NCI-H2107 treated with DMSO at 0.1 percent for 48 hours (cell line): ENCODE data around the gene HPS5.
A peak's percentile ranks its signal among the peaks of the same experiment; 100 is the strongest.
"Not testable (repeated sequence)": the region's sequence is repeated elsewhere in the genome, so short reads cannot be mapped to it uniquely, and the experiment has no call there.

ENCODE experiments used
- DNase-seq: peaks from one replicate; lab custom pipeline; 2025; ENCODE audit not compliant: unreplicated experiment; lab: John Stamatoyannopoulos, UW

HPS5 gene, protein sequence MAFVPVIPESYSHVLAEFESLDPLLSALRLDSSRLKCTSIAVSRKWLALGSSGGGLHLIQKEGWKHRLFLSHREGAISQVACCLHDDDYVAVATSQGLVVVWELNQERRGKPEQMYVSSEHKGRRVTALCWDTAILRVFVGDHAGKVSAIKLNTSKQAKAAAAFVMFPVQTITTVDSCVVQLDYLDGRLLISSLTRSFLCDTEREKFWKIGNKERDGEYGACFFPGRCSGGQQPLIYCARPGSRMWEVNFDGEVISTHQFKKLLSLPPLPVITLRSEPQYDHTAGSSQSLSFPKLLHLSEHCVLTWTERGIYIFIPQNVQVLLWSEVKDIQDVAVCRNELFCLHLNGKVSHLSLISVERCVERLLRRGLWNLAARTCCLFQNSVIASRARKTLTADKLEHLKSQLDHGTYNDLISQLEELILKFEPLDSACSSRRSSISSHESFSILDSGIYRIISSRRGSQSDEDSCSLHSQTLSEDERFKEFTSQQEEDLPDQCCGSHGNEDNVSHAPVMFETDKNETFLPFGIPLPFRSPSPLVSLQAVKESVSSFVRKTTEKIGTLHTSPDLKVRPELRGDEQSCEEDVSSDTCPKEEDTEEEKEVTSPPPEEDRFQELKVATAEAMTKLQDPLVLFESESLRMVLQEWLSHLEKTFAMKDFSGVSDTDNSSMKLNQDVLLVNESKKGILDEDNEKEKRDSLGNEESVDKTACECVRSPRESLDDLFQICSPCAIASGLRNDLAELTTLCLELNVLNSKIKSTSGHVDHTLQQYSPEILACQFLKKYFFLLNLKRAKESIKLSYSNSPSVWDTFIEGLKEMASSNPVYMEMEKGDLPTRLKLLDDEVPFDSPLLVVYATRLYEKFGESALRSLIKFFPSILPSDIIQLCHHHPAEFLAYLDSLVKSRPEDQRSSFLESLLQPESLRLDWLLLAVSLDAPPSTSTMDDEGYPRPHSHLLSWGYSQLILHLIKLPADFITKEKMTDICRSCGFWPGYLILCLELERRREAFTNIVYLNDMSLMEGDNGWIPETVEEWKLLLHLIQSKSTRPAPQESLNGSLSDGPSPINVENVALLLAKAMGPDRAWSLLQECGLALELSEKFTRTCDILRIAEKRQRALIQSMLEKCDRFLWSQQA

DNA sequence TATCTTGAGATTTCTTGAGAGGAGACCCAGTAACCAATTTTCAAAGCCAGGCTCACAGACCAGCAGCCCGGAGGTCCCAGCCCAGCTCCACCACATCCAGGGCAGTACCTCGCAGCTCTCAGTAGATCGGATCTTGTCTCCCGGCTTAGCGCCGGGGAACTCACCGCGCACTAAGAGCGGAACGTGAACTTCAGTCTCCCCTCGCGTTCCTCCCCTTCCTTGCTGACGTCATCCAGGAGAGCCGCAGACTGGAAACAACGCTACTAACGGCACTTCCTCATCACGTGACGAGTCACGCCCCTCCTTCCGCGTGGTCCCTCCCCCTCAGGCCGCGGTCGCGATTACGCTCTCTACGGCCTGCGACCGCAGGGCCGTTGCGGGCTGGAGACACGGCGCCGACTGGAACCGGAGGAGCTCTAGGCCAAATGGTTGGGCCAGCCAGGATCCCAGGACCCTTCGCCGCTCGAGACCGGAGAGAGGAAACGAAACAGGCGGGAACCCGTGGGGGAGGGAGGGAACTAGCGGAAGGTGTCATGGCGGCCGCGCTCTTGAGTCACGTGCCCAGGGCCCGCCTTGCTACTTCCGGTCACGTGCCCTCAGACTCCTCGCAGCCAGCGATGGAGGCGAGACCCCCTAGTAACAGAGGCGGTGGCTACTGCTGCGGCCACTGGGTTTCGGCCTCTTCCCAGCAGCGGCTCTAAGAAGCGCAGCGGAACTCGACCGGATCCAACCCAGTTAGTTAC is at the start of gene HPS5, which contains the start of gene GTF2H1:
Gene HPS5 (minus strand): TSS at position 172 of the 743 bp plus-strand sequence. CDS start 4,282 bp downstream, outside the sequence.
Gene GTF2H1 (plus strand): TSS at position 599 of the 743 bp plus-strand sequence. CDS start 10,508 bp downstream, outside the sequence.
- DNase-seq, result peak; percentile 94

DNA sequence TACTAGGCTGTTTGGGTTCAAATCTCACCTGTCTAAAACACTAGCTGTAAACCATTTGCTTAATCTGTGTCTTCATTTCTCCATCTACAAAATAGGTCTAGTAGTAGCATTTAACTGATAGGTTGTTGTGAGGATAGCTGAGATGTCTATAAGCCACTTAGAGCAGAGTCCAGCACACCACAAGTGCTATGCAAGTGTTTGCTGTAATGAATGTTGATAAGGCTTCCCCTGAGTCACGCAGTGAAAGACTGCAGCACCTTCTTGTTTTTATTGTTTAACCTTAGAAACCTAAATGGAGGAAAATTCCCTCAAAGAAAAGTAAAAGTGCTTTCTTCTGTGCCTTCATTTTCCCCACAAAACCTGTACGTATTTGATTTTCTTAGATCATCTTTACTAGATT is 49.3 kb upstream of the HPS5 start:
- DNase-seq, result no peak

DNA sequence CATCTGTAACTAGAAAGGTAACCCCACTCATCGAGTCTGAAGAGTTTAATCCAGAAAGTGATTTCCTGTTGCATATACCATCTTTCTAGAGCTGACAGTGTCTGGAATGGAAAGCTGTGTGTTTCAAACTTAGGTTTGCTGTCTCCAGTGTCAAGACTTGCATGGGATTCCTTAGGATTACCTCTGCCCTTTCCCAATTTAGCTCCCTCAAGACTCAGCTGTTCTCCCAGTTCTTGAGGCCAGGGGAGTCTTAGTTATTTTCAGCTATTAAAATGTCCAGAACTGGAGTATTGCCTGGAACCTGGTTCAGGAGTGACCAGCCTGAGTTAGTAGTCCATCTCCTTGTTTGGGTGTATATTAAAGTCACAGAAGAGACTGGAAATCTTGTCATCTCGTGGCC is 47.5 kb upstream of the HPS5 start:
- DNase-seq, result no peak

DNA sequence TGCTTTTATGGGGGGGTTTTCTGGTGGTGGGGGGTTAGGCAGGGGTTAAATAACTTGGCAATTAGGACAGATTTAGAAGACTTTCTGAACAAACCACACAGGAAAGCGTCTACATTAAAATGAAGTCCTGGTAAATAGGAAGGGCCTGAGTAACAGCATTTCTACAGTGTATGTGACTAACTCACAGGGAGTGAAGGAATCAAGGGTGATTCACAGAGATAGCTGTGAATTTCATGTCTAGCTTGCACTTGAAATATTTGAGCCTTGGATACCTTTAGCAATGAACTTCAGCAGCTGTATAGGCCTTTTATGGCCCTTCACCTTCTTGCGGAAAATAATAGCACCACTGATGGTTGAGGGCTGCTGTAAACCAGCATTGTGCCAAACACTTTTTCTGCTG is 46.3 kb upstream of the HPS5 start:
- DNase-seq, result no peak

DNA sequence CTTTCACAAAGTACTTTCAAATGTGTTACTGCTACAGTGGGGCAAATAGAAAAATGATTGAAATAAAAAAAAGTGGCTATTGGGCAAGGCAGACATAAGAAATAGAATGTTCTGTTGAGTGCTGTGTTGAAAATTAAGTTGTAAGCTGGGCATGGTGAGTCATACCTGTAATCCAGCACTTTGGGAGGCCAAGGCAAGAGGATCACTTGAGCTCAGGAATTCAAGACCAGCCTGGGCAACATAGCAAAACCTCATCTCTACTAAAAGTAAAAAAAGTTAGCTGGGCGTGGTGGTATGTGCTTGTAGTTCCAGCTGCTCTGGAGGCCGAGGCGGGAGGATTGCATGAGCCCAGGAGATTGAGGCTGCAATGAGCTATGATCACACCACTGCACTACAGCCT is 45.5 kb upstream of the HPS5 start:
- DNase-seq, result no peak

DNA sequence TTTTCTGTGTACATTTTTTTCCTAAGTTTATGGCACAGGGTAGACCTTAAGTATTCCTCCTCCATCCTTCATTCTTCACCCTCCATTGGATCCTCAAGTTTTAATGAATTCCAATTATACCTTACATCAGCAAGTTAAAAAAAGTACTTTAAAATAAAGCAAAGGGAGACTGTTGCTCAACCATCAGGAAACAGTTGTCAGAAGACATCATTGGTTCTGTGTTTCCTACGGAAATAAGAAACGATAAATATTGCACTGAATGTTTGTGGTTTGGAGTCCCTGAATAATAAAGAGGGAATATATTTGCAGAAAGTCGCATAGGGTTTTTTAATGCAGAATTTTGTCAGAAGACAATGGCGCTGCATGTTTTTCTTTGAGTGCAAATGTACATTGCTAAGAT is 44.3 kb upstream of the HPS5 start:
- DNase-seq, result no peak

DNA sequence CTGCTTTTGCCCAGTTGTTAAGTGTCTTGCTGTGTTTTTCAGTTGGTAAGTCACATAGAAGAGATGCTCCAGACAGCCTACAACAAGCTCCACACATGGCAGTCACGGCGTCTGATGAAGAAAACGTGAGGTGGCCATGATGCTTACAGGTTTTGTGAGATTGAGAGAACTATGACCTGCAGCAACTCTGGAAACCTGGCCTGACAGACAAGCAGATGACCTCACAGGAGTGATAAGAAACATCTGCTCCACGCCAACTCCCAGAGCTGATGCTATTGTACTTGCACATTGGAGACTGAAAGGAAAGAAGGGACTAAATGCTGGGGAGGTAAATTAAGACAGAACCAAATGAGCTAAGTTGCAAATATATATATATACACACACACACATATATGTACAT is 43.8 kb upstream of the HPS5 start:
- no peak for DNase-seq

DNA sequence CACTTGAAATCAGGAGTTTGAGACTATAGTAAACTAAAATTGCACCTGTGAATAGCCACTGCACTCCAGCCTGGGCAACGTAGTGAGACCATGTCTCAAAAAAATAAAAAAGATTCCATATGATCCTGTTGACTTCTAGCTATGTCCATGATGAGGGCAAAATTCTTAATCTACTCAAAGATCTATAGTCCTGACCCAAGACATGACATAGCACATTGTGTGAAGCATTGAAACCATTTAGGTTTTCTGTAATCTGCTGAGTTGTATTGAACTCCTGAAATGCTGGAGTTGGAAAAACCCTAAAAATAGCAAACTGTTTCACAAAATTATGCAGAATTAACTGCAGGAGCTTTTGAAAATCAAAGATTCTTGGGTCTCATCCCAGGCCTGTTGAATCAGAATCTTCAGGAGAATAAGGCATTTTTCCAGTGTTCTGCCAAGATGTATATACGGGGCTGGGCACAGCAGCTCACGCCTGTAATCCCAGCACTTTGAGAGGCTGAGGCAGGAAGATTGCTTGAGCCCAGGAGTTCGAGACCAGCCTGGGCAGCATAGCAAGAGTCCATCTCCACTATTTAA is 42.6 kb upstream of the HPS5 start:
- no peak for DNase-seq

DNA sequence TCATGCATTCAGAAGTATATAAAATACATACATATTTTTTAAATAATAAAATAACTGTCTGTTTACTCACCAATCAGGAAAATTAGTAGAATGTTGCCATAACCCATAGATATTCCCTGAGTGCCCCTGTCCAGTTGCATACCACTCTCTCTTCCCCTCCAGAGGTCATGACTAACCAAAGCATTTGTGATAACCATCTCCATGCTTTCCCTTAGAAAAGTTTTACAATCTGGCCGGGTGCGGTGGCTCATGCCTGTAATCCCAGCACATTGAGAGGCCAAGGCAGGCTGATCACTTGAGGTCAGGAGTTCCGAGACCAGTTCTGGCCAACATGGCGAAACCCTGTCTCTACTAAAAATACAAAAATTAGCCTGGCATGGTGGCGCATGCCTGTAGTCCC is 39.2 kb upstream of the HPS5 start:
- DNase-seq, result no peak

DNA sequence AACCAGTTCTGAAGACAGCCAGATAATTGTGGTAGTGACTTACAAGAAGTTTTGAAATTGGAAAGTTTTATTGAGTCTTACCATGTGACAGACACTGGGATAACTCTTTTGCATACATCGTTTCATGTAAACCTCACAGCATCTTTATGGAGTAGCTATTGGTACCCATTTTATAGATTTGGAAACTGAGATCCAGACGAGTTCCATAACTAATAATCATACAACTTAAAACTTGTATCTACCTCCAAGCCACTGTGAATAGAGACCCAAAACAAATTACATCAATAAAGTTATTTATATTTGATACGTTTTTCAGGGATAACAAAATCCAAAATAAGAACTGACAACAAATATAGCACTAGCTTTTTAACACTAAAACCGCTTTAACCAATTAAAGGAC is 36.7 kb upstream of the HPS5 start:
- no peak for DNase-seq

DNA sequence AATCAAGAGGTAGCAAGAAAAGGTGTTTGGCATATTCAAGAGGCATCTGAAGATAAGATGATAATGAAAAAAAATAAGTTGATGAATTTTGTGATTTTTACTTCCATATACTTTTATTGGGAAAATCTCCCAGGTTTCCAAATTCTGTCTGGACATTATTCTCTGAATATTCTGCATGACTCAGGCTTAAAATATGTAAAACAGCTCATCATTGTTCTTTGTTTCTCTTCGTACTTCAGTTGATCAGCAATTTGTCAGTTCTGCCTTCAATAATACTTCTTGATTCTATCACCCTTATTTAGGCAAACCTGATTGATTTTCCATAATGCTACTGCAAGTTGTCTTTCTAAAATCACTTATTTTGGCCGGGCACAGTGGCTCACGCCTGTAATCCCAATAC is 30.6 kb upstream of the HPS5 start:
- DNase-seq, result no peak

DNA sequence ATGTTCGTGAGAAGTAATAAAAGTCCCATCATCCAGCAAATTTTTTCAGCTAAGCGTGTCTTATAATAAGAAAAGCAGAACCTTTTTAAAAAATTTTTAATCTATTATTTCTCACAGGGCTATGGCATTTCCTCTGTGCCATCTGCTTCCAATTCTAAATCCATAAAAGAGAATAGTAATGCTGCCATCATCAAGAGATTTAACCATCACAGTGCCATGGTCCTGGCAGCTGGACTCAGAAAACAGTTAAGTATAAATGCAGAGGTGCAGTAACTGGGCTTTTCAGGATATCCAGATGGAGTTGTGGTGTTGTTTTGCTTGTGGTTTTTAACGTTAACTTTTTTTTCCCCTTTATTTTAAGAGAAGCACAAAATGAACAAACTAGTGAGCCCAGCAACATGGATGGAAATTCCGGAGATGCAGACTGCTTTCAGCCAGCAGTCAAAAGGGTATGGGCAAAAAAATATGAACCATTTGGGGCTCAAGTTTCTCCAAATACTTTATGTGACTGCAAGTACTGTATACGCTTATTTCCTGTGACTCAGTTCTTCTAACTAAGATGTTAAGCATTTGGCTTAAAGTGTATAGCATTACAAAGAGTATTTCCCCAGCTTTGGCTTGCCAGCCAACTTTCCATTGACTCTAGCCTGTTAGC is 25.7 kb upstream of the HPS5 start:
- no peak for DNase-seq

DNA sequence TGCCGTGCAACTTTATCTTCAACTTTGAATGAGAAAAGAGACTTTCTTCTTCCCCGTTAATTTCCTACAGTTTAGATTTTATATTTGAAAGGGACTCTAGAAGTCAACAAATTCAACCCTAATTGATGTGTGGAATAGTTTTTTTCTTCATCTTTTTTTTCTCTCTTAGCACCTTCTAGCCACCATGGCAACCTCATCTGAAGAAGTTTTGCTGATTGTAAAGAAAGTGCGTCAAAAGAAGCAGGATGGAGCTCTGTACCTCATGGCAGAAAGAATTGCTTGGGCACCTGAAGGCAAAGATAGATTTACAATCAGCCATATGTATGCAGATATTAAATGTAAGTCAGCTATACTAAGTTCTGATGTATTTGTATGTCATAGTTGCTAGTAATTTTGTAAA is 11.0 kb upstream of the HPS5 start:
- no peak for DNase-seq

DNA sequence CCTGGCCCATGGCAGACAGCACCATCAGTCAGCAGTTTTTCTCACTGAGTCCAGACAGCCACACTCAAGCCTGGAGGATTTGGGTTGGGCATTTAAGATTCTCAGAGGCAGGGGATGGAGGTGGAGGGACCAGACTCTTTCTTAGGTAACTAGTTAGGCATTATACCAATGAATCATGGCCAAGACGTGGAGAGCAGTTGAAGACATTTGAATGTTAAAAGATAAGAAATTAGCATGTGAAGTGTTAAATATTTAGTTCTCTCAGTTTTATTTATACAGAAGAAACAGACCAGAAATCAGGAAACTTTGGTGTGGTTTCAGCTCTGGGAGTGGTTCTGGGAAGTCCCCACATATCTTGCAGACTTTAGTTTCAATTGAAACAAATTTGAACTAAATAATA is 10.4 kb upstream of the HPS5 start:
- no peak for DNase-seq

DNA sequence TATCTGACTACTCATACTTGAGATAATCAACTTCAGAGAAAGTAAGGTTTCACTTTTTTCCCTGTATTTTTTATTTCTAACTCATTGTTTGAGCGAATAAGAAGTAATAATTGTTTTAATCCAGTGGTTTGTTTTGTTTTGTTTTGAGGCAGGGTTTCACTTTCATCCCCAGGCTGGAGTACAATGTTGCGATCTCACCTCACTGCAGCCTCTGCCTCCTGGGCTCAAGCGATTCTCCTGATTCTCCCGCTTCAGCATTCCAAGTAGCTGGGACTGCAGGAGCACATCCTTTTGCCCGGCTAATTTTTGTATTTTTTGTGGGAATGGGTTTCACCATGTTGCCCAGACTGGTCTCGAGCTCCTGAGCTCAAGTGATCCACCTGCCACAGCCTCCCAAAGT is 9.0 kb upstream of the HPS5 start:
- no peak for DNase-seq

DNA sequence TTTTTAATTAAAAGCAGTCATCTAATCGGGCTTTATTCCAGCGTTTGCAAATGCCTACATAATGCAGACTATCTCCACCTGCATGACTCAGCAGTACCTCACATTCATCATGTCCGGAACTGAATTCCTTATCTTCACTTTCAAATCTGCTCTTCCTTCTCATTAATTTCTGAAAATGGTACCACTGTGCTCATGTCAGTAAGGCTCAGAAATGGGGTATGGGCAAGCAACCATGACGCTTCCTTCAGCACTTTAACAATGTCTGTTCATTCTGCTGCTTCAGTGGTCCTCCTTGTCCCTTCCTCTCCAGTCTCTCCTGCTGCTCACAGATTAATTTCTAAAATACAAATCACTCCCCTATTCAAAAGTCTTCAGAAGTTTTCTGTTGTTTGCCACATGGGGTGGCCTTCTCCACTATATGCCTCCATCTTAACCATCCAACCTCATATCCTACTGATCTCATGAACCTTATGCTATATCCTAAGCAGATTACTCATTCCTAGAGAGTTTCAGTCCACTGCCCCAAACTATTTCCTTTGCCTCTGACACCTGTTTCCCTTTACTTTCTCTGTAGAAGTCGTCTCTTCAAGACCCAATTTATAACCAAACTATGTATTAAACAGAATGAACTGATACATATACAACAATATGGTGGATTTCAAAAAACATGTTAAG is 7.4 kb upstream of the HPS5 start:
- no peak for DNase-seq

DNA sequence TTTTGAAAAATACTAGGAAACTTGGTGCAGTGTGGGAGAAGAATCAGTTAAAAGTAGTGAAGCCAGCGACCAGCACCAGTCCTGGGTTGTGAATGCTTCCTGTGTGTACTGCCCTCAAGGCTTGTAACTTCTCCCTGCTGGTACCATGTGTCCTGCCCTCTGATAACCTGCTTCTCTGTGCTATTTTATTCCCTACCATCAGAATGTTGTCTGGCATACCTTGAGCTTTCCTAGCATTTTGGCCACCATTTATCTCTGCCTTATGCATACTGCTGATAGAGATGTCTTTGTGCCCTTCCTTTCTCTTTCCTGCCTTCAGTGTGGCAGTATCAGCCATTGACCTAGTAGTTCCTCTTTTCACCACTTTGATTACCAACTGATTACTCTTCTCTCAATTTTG is 2.4 kb upstream of the HPS5 start:
- no peak for DNase-seq

DNA sequence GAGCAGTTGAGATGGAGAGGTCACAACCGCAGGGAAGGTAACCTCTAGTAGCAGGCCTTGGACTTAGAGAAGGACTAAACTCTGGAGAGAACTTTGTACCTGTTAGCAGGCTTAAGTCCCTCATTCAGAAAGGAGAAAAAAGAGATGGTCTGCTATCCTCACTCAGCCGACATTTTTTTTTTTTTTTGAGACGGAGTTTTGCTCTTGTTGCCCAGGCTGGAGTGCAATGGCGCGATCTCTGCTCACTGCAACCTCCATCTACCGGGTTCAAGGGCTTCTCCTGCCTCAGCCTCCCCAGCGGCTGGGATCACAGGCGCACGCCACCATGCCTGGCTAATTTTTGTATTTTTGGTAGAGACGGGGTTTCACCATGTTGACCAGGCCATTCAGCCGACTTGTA is 1.9 kb upstream of the HPS5 start:
- DNase-seq, result not testable (repeated sequence)

DNA sequence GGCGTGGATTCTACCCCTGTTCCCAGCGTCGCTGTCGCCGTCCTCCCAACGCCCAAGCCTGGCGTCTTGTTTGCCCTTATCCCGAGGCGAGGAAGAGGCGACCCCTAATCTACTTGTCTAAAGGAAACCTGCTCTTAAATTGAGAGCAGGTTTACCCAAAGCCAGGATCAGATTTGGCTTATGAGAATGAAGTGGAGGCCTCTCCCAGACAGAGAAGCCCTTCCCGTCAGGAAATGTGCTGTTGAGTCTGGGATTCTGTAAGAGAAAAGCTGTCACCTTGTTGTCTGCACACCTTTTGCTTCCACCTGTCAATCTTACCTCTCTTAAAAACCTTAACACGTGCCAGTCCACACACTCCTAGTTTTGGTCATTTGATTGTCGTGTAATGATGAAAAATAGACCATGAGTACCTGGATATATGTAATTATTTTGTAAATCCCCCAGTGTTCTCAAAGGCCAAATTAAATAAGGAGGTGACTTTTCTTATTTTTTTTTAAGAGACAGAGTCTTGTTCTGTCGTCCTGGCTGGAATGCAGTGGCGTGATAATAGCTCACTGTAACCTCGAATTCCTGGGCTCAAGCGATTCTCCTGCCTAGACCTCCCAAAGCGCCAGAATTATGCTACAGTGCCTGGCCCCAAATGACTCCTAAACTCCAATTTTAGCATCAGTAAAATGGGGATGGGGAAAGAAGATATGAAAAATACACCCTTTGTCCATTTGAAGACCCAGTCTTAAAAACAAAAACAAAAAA is 1.1 kb upstream of the HPS5 start:
- no peak for DNase-seq
